Kidney (tissue), 14 donors: ENCODE results near the gene ADGRF4. TPM values are rescaled to one million over a fixed set of nuclear protein-coding genes. Genes with fewer than 3 reads are reported as not detected.
A peak's percentile ranks its signal among the peaks of the same experiment; 100 is the strongest.
"Not testable (repeated sequence)": the region's sequence is repeated elsewhere in the genome, so short reads cannot be mapped to it uniquely, and the experiment has no call there.

ENCODE experiments used
- DNase-seq, 5 donors: peaks; one replicate each; pipeline ENCODE4 v3.0.0-alpha.2; 2013 to 2020
- FAIRE-seq: peaks from 2 replicates; lab custom pipeline; 2012; peaks lifted over from hg19 to GRCh38; lab: Jason Lieb, UNC
- H3K27ac ChIP-seq, 2 donors: one replicate each; pipeline ENCODE4 v1.7.0; 2013; ENCODE audit warnings: low read depth in 2 of 2, low read length in 2 of 2, inconsistent platforms in 1 of 2
- H3K27me3 ChIP-seq: one replicate; pipeline ENCODE4 v1.7.1; 2013; ENCODE audit warnings: low read length, inconsistent platforms; ENCODE audit not compliant: control insufficient read depth, insufficient read depth
- H3K36me3 ChIP-seq, 3 donors: one replicate each; pipeline versions ENCODE4 v1.7.0 to v1.7.1; 2013; ENCODE audit warnings: low read length in 3 of 3, control low read depth in 1 of 3, inconsistent platforms in 1 of 3; ENCODE audit not compliant: insufficient read depth in 3 of 3, control insufficient read depth in 2 of 3
- H3K4me1 ChIP-seq, 3 donors: one replicate each; pipeline versions ENCODE4 v1.7.0 to v1.7.1; 2013; ENCODE audit warnings: low read length in 3 of 3, inconsistent platforms in 1 of 3, low read depth in 1 of 3; ENCODE audit not compliant: control insufficient read depth in 2 of 3, insufficient read depth in 2 of 3
- H3K4me3 ChIP-seq, 3 donors: one replicate each; pipeline versions ENCODE4 v1.7.0 to v1.8.1; 2013; ENCODE audit warnings: low read length in 3 of 3, control low read depth in 1 of 3, inconsistent platforms in 1 of 3
- H3K9ac ChIP-seq, 3 donors: one replicate each; pipeline versions ENCODE4 v1.7.0 to v1.7.1; 2013; ENCODE audit warnings: low read length in 3 of 3, control low read depth in 1 of 3, inconsistent platforms in 1 of 3
- H3K9me3 ChIP-seq, 3 donors: one replicate each; pipeline versions ENCODE4 v1.7.0 to v1.7.1; 2013; ENCODE audit warnings: low read length in 3 of 3, control low read depth in 1 of 3, inconsistent platforms in 1 of 3; ENCODE audit not compliant: control insufficient read depth in 2 of 3, insufficient read depth in 1 of 3
- CTCF ChIP-seq: IDR thresholded peaks from 3 replicates; pipeline ENCODE4 v1.5.1; 2012; ENCODE audit warnings: mild to moderate bottlenecking, moderate library complexity, borderline replicate concordance; ENCODE audit not compliant: insufficient read depth; ENCODE audit errors: extremely low read depth
- intact Hi-C: fragments of 100-400 bp; cut with DNase I; formaldehyde crosslinking; loops from one replicate; pipeline ENCODE4 v1.11.1; 2022
- polyA plus RNA-seq: library from polyadenylated mRNA; stranded (reverse); fragments of 350-450 nt; fragmentation: Illumina TruSeq; extraction: RNeasy Lipid Tissue Mini Kit (QIAGEN cat#74804); gene quantifications from one replicate; pipeline ENCODE4 v1.2.3, GENCODE V29; 2014; ENCODE audit warnings: low read depth, low replicate concordance; ENCODE audit not compliant: insufficient read depth
- total RNA-seq: library from RNA; stranded (reverse); fragmentation: NEBNext Ultra II Directional; extraction: Animal tissue kit (Norgen Biotek cat#: 25700); gene quantifications from one replicate; pipeline ENCODE4 v1.2.1, GENCODE V29; 2021
- donor health status: control.
- donor health status: control.
- donor health status: control.
- donor health status: control.
- donor health status: control.
- donor health status: DM: yes; HTN: yes; CAD: no.
- donor health status: Normal renal cell carcinoma (clear cell type).

ADGRF4 gene
- total and polyA plus RNA-seq, 2 donors from 2014 or later, result not detected

GRCh38 chr6:47741807-47742206, 43.4 kb downstream of the ADGRF4 start:
- Histone ChIP-seq H3K27me3 (no peaks in the 10 kb centered on the region), H3K4me3 (no peak overlapping the region), H3K36me3 (no peaks in the 10 kb centered on the region), H3K27ac (no peak overlapping the region), H3K4me1 (no peaks in the 10 kb centered on the region), H3K9ac (no peak overlapping the region), H3K9me3 (peaks cover 0 to 3% (median 0%) of the 10 kb centered on the region in 3 donors)
- FAIRE-seq (no peak), DNase-seq (no peak)
- TF ChIP-seq CTCF, result no peak
- intact Hi-C loops, result no loop called here

- intact Hi-C loops, result no loop called here
- H3K9ac ChIP-seq, result no peak overlapping the region
- H3K27ac ChIP-seq, result no peak overlapping the region
- H3K4me1 ChIP-seq, result no peaks in the 10 kb centered on the region
- peaks cover 0 to 3% (median 0%) of the 10 kb centered on the region in 3 donors for H3K9me3 ChIP-seq
- no peaks in the 10 kb centered on the region for H3K27me3 ChIP-seq
- no peaks in the 10 kb centered on the region for H3K36me3 ChIP-seq
- no peak for FAIRE-seq
- no peak for TF ChIP-seq CTCF
- no peak overlapping the region for H3K4me3 ChIP-seq
- no peak for DNase-seq
Measured at GRCh38 chr6:47743744-47744143, 45.4 kb downstream of the ADGRF4 start.

GRCh38 chr6:47745269-47745668, 46.9 kb downstream of the ADGRF4 start:
- H3K36me3 ChIP-seq, intact Hi-C loops, H3K27me3 ChIP-seq, H3K9ac ChIP-seq, FAIRE-seq, H3K9me3 ChIP-seq, H3K27ac ChIP-seq, DNase-seq, H3K4me1 ChIP-seq, H3K4me3 ChIP-seq: not testable (repeated sequence)

GRCh38 chr6:47749757-47750156, 51.4 kb downstream of the ADGRF4 start:
- H3K27me3 ChIP-seq, result no peaks in the 10 kb centered on the region
- DNase-seq, result no peak
- no peak overlapping the region for H3K4me3 ChIP-seq
- no peak overlapping the region for H3K9ac ChIP-seq
- no peak for TF ChIP-seq CTCF
- FAIRE-seq, result peak; percentile 13
- H3K4me1 ChIP-seq, result no peaks in the 10 kb centered on the region
- H3K36me3 ChIP-seq, result no peaks in the 10 kb centered on the region
- intact Hi-C loops, result no loop called here
- no peaks in the 10 kb centered on the region for H3K9me3 ChIP-seq
- no peak overlapping the region for H3K27ac ChIP-seq
